IMR-90 (cell line): ENCODE data around the gene UBR4. TPM values are rescaled to one million over a fixed set of nuclear protein-coding genes. Genes with fewer than 3 reads are reported as not detected.

ENCODE experiments used
- ATAC-seq: fragments of 200-7000 bp; cut with Tn5 transposase; 2 replicates; pipeline ENCODE4 v1.9.1; 2020; ENCODE audit warnings: low read depth, mild to moderate bottlenecking, moderate library complexity
- BruUV-seq: library from RNA; stranded (reverse); fragments of 400-500 nt; replicated peaks from 2 replicates; lab custom pipeline; 2021; lab: Mats Ljungman, UMichigan
- CTCF ChIA-PET: fragments of 300-600 bp; formaldehyde crosslinking; extraction: SDS; loops from one replicate; lab custom pipeline; 2021; ENCODE audit warnings: antibody characterized with exemption; lab: Yijun Ruan, JAX
- POLR2A ChIA-PET: fragments of 300-600 bp; sonication (Branson Sonifier 250); formaldehyde crosslinking; loops from one replicate; lab custom pipeline; 2022; ENCODE audit warnings: antibody characterized with exemption; ENCODE audit not compliant: unreplicated experiment; lab: Charles Lee
- DNase-seq: peaks from one replicate; pipeline ENCODE4 v3.0.0; 2013
- H2AFZ ChIP-seq: replicated peaks from 2 replicates; pipeline ENCODE3; 2013; ENCODE audit warnings: low read length, mild to moderate bottlenecking; ENCODE audit not compliant: poor library complexity
- H2AK5ac ChIP-seq: 2 replicates; pipeline ENCODE4 v1.6.1; 2013; ENCODE audit warnings: low read depth, low read length, inconsistent platforms
- H2AK9ac ChIP-seq: replicated peaks from 2 replicates; pipeline ENCODE3; 2013; ENCODE audit warnings: mild to moderate bottlenecking, low read depth, low read length, moderate library complexity; ENCODE audit not compliant: poor library complexity
- H2BK120ac ChIP-seq: 2 replicates; pipeline ENCODE4 v1.6.1; 2013; ENCODE audit warnings: low read depth, low read length, inconsistent platforms
- H2BK15ac ChIP-seq: 3 replicates; pipeline ENCODE4 v1.6.1; 2013; ENCODE audit warnings: low read depth, low read length, inconsistent platforms
- H2BK20ac ChIP-seq: 2 replicates; pipeline ENCODE4 v1.6.1; 2013; ENCODE audit warnings: low read depth, mild to moderate bottlenecking, inconsistent platforms, low read length, moderate library complexity
- H2BK5ac ChIP-seq: 2 replicates; pipeline ENCODE4 v1.6.1; 2013; ENCODE audit warnings: mild to moderate bottlenecking, low read depth, low read length, inconsistent platforms; ENCODE audit not compliant: poor library complexity, severe bottlenecking
- H3K14ac ChIP-seq: replicated peaks from 2 replicates; pipeline ENCODE4 v1.6.1; 2013; ENCODE audit warnings: low read depth, low read length, inconsistent platforms
- H3K18ac ChIP-seq: 2 replicates; pipeline ENCODE4 v1.6.1; 2013; ENCODE audit warnings: low read depth, low read length, control low read depth
- H3K23ac ChIP-seq: 2 replicates; pipeline ENCODE4 v1.6.1; 2013; ENCODE audit warnings: low read depth, low read length, inconsistent platforms
- H3K27ac ChIP-seq: 2 replicates; pipeline ENCODE4 v1.5.1; 2013; ENCODE audit warnings: mild to moderate bottlenecking, control low read depth, low read length; ENCODE audit not compliant: insufficient read depth
- H3K27me3 ChIP-seq: 2 replicates; pipeline ENCODE4 v1.6.1; 2013; ENCODE audit warnings: low read length; ENCODE audit not compliant: control insufficient read depth, insufficient read depth
- H3K36me3 ChIP-seq: 2 replicates; pipeline ENCODE4 v1.6.1; 2013; ENCODE audit warnings: low read length, mixed read lengths; ENCODE audit not compliant: control insufficient read depth, insufficient read depth
- H3K4ac ChIP-seq: 2 replicates; pipeline ENCODE4 v1.6.1; 2013; ENCODE audit warnings: low read depth, low read length, inconsistent platforms
- H3K4me1 ChIP-seq: 2 replicates; pipeline ENCODE4 v1.6.1; 2013; ENCODE audit warnings: low read length, mixed read lengths; ENCODE audit not compliant: control insufficient read depth, insufficient read depth
- H3K4me2 ChIP-seq: 2 replicates; pipeline ENCODE4 v1.6.1; 2013; ENCODE audit warnings: low read depth, mild to moderate bottlenecking, control low read depth, low read length, moderate library complexity
- H3K4me3 ChIP-seq: 2 replicates; pipeline ENCODE4 v1.5.1; 2013; ENCODE audit warnings: low read depth, mild to moderate bottlenecking, control low read depth, low read length, moderate library complexity; ENCODE audit not compliant: insufficient read depth
- H3K56ac ChIP-seq: 2 replicates; pipeline ENCODE4 v1.6.1; 2013; ENCODE audit warnings: low read length, inconsistent platforms; ENCODE audit not compliant: insufficient read depth; ENCODE audit errors: extremely low read depth
- H3K79me1 ChIP-seq, 2 experiments: 2 replicates each; pipeline ENCODE4 v1.6.1; 2013; ENCODE audit warnings: low read length in 2 of 2, inconsistent platforms in 1 of 2, low read depth in 1 of 2
- H3K9ac ChIP-seq: 2 replicates; pipeline ENCODE4 v1.6.1; 2013; ENCODE audit warnings: low read depth, low read length, control low read depth
- H3K9me1 ChIP-seq: 2 replicates; pipeline ENCODE4 v1.6.1; 2013; ENCODE audit warnings: low read length, inconsistent platforms; ENCODE audit not compliant: insufficient read depth
- H3K9me3 ChIP-seq: 2 replicates; pipeline ENCODE4 v1.6.1; 2013; ENCODE audit warnings: low read length; ENCODE audit not compliant: control insufficient read depth, insufficient read depth
- H4K20me1 ChIP-seq: 2 replicates; pipeline ENCODE4 v1.6.1; 2013; ENCODE audit warnings: low read length, inconsistent platforms; ENCODE audit not compliant: insufficient read depth
- H4K5ac ChIP-seq: 2 replicates; pipeline ENCODE4 v1.6.1; 2013; ENCODE audit warnings: mild to moderate bottlenecking, low read depth, low read length, control low read depth
- H4K8ac ChIP-seq, 2 experiments: 2 replicates each; pipeline ENCODE4 v1.6.1; 2013; ENCODE audit warnings: low read depth in 2 of 2, low read length in 2 of 2, control low read depth in 1 of 2, inconsistent platforms in 1 of 2
- H4K91ac ChIP-seq: 2 replicates; pipeline ENCODE4 v1.6.1; 2013; ENCODE audit warnings: low read depth, low read length, inconsistent platforms; ENCODE audit not compliant: insufficient read depth
- BHLHE40 ChIP-seq: fragments of 150-350 bp; IDR thresholded peaks from 2 replicates; pipeline ENCODE4 v1.6.1; 2016; ENCODE audit warnings: mild to moderate bottlenecking, low read depth, low read length
- CEBPB ChIP-seq: IDR thresholded peaks from 2 replicates; pipeline ENCODE4 v1.6.1; 2012; ENCODE audit warnings: low read depth, low read length, improper control_type of control experiment
- CHD1 ChIP-seq: IDR thresholded peaks from 2 replicates; pipeline ENCODE4 v1.6.1; 2012; ENCODE audit warnings: low read depth, low read length, improper control_type of control experiment
- CTCF ChIP-seq: conservative IDR thresholded peaks from 2 replicates; pipeline ENCODE4 v1.5.1; 2012; ENCODE audit warnings: mild to moderate bottlenecking, low read depth, low read length, improper control_type of control experiment
- ELK1 ChIP-seq: fragments of 150-350 bp; IDR thresholded peaks from 2 replicates; pipeline ENCODE4 v1.6.1; 2016; ENCODE audit warnings: low read depth, mild to moderate bottlenecking, low read length, moderate library complexity, borderline replicate concordance
- FOS ChIP-seq: fragments of 150-350 bp; IDR thresholded peaks from 2 replicates; pipeline ENCODE4 v1.6.1; 2016; ENCODE audit warnings: low read depth, low read length
- MAFK ChIP-seq: IDR thresholded peaks from 2 replicates; pipeline ENCODE4 v1.6.1; 2012; ENCODE audit warnings: low read depth, low read length, improper control_type of control experiment
- MAZ ChIP-seq: IDR thresholded peaks from 2 replicates; pipeline ENCODE4 v1.6.1; 2012; ENCODE audit warnings: low read depth, mild to moderate bottlenecking, low read length, improper control_type of control experiment, moderate library complexity, borderline replicate concordance
- NFE2L2 ChIP-seq: fragments of 150-350 bp; IDR thresholded peaks from 2 replicates; pipeline ENCODE4 v1.6.1; 2016; ENCODE audit warnings: low read depth, mild to moderate bottlenecking, low read length
- POLR2A ChIP-seq: IDR thresholded peaks from 2 replicates; pipeline ENCODE4 v1.6.1; 2012; ENCODE audit warnings: mild to moderate bottlenecking, low read depth, low read length
- RAD21 ChIP-seq: IDR thresholded peaks from 2 replicates; pipeline ENCODE4 v1.6.1; 2012; ENCODE audit warnings: low read length, improper control_type of control experiment
- RCOR1 ChIP-seq: IDR thresholded peaks from 2 replicates; pipeline ENCODE4 v1.6.1; 2012; ENCODE audit warnings: mild to moderate bottlenecking, low read length, improper control_type of control experiment; ENCODE audit not compliant: insufficient replicate concordance
- RFX5 ChIP-seq: IDR thresholded peaks from 2 replicates; pipeline ENCODE4 v1.8.0; 2012; ENCODE audit warnings: low read depth, mild to moderate bottlenecking, low read length, moderate library complexity
- SMC3 ChIP-seq: fragments of 150-350 bp; IDR thresholded peaks from 2 replicates; pipeline ENCODE4 v1.6.1; 2016; ENCODE audit warnings: low read depth, mild to moderate bottlenecking, antibody characterized with exemption, low read length, moderate library complexity
- USF2 ChIP-seq: fragments of 150-350 bp; IDR thresholded peaks from 2 replicates; pipeline ENCODE4 v1.6.1; 2017; ENCODE audit warnings: mild to moderate bottlenecking, antibody characterized with exemption, low read length, low read depth
- WGBS, 2 experiments: methylation state at CpG; one replicate each; pipeline versions ENCODE4 v1.1.5 to v1.1.7; 2013; ENCODE audit warnings: missing lambda C conversion rate in 2 of 2; ENCODE audit not compliant: insufficient read length in 1 of 2; ENCODE audit errors: extremely low coverage in 2 of 2; 5-methylcytosine and 5-hydroxymethylcytosine counted together
- dilution Hi-C: fragments of 300-500 bp; cut with HindIII; formaldehyde crosslinking; loops from one replicate; pipeline ENCODE4 v1.14.3; 2018; ENCODE audit warnings: low sequenced_read_pairs; ENCODE audit not compliant: unreplicated experiment
- in situ Hi-C: fragments of 300-500 bp; cut with MboI; formaldehyde crosslinking; loops from 3 replicates; pipeline ENCODE4 v1.14.3; 2019; ENCODE audit warnings: low sequenced_read_pairs, inconsistent platforms, mixed read lengths
- intact Hi-C: fragments of 100-400 bp; cut with micrococcal nuclease; formaldehyde crosslinking; loops from 2 replicates; pipeline ENCODE4 v1.10.0; 2022
- polyA plus RNA-seq, 3 experiments: library from polyadenylated mRNA; depleted of rRNA; stranded (reverse); fragments of >200 nt; gene quantifications; 2 replicates each; pipeline ENCODE4 v1.2.3, GENCODE V29; 2012; ENCODE audit warnings: low replicate concordance in 1 of 3
- total RNA-seq: library from RNA; depleted of rRNA; stranded (reverse); fragments of >200 nt; gene quantifications from 2 replicates; pipeline ENCODE4 v1.2.3, GENCODE V29; 2012

Gene UBR4
- total and polyA plus RNA-seq, 2 of the 4 experiments (the other 2 are of a cell fraction) = 87.8 to 121 TPM

- Histone ChIP-seq H4K5ac (no peak overlapping the region), H3K14ac (no peak overlapping the region), H3K4ac (no peak overlapping the region), H2AK9ac (no peak overlapping the region), H3K27me3 (no peaks in the 10 kb centered on the region), H3K56ac (no peak overlapping the region), H2AK5ac (no peak overlapping the region), H3K9me3 (no peaks in the 10 kb centered on the region), H4K91ac (no peak overlapping the region), H3K79me1 (peaks cover 38 to 58% of the 10 kb centered on the region in 2 experiments), H3K9ac (no peak overlapping the region), H3K18ac (no peak overlapping the region), H3K4me3 (no peak overlapping the region), H3K9me1 (peaks cover 3% of the 10 kb centered on the region), H3K27ac (no peak overlapping the region; the same call in 1 of the 2 replicates), H2BK5ac (no peak overlapping the region), H3K4me2 (no peak overlapping the region), H3K4me1 (peaks cover 33% of the 10 kb centered on the region), H2BK120ac (no peak overlapping the region), H2AFZ (no peak overlapping the region), H3K36me3 (peaks cover 76% of the 10 kb centered on the region), H2BK20ac (no peak overlapping the region), H4K8ac (no peak overlapping the region), H2BK15ac (no peak overlapping the region), H3K23ac (no peak overlapping the region), H4K20me1 (peaks cover 38% of the 10 kb centered on the region)
- dilution Hi-C loops = no loop called here
- no peak for DNase-seq
- intact Hi-C loops = no loop called here
- ATAC-seq = no peak
- POLR2A ChIA-PET = no interaction called here
- CTCF ChIA-PET = interaction anchor here (1.1 to 3.5 kb wide), 3 partner anchors 167 to 182 kb away, joined by 3 to 16 read pairs (median 5); no protein-coding TSS in a partner anchor
- no TSS peak for BruUV-seq
- WGBS, 2 experiments = 92% methylated on average over 6 of the region's 12 CpGs; no CpG with 5 or more reads in 1 of the 2 experiments
- in situ Hi-C loops = no loop called here
- TF ChIP-seq POLR2A = no peak
- TF ChIP-seq CTCF = no peak
- no peak for TF ChIP-seq RCOR1
- no peak for TF ChIP-seq RFX5
- TF ChIP-seq BHLHE40 = no peak
- TF ChIP-seq ELK1 = no peak
- TF ChIP-seq SMC3 = no peak
- no peak for TF ChIP-seq FOS
- no peak for TF ChIP-seq MAFK
- no peak for TF ChIP-seq CEBPB
- TF ChIP-seq USF2 = no peak
- no peak for TF ChIP-seq CHD1
- no peak for TF ChIP-seq MAZ
- no peak for TF ChIP-seq RAD21
- TF ChIP-seq NFE2L2 = no peak
These were observed 121.2 kb downstream of the UBR4 start for GRCh38 chr1:19088717-19089442.
